ENCODE measurements around the gene SDCCAG8.

Gene SDCCAG8

GRCh38 chr1:243397613-243398321 is 141.9 kb downstream of the SDCCAG8 start:
- H3K4me1 ChIP-seq = peaks cover 4% of the 10 kb centered on the region; the same call in 1 of the 2 replicates
- no peaks in the 10 kb centered on the region for H3K9me3 ChIP-seq
- DNase-seq = no peak
- H3K4me3 ChIP-seq (ENCODE audit: low read depth, low read length) = no peak overlapping the region
- H3K36me3 ChIP-seq = no peaks in the 10 kb centered on the region; the same call in 1 of the 2 replicates
- no peak for TF ChIP-seq CTCF (IDR thresholded peaks at IDR 0.05; ENCODE audit: low read depth, low read length)
- no peaks in the 10 kb centered on the region for H3K27me3 ChIP-seq

- Histone ChIP-seq H3K9me3 (no peaks in the 10 kb centered on the region), H3K36me3 (no peaks in the 10 kb centered on the region; the same call in 1 of the 2 replicates), H3K27me3 (no peaks in the 10 kb centered on the region), H3K4me1 (peaks cover 10% of the 10 kb centered on the region; the same call in 1 of the 2 replicates), H3K4me3 (ENCODE audit: low read depth, low read length) (no peak overlapping the region)
- no peak for TF ChIP-seq CTCF (IDR thresholded peaks at IDR 0.05; ENCODE audit: low read depth, low read length)
- DNase-seq = no peak
These were observed 143.8 kb downstream of the SDCCAG8 start for GRCh38 chr1:243399561-243400155.

DNA sequence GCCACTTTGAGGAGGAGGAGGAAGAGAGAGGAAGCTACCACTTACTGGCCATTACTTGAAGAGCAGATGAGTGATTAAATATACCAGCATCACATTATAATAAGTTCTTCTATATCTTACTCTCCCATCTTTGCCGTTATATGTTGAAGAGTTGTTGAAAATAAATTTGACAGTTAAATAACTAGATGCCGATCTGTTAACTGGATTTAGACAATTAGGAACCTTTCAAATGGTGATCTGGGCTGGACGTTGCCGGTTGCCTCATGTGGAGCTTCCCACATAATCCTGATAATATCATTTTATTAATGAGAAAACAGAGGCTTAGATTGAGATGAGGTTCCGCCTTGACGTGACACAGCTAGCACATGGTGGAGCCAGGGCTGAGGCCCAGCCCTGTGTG is 147.0 kb downstream of the SDCCAG8 start:
- no peaks in the 10 kb centered on the region; the same call in 1 of the 2 replicates for H3K36me3 ChIP-seq
- peak; percentile 40 for DNase-seq
- H3K27me3 ChIP-seq = no peaks in the 10 kb centered on the region
- TF ChIP-seq CTCF (IDR thresholded peaks at IDR 0.05; ENCODE audit: low read depth, low read length) = no peak
- no peak overlapping the region for H3K4me3 ChIP-seq (ENCODE audit: low read depth, low read length)
- peaks cover 10% of the 10 kb centered on the region; the same call in 1 of the 2 replicates for H3K4me1 ChIP-seq
- H3K9me3 ChIP-seq = no peaks in the 10 kb centered on the region

GRCh38 chr1:243406424-243406823 is 150.6 kb downstream of the SDCCAG8 start:
- TF ChIP-seq CTCF (IDR thresholded peaks at IDR 0.05; ENCODE audit: low read depth, low read length) = no peak
- H3K4me3 ChIP-seq (ENCODE audit: low read depth, low read length) = no peak overlapping the region
- H3K9me3 ChIP-seq = no peaks in the 10 kb centered on the region
- peaks cover 10% of the 10 kb centered on the region; the same call in 1 of the 2 replicates for H3K4me1 ChIP-seq
- H3K27me3 ChIP-seq = no peaks in the 10 kb centered on the region
- no peaks in the 10 kb centered on the region for H3K36me3 ChIP-seq
- DNase-seq = no peak

DNA sequence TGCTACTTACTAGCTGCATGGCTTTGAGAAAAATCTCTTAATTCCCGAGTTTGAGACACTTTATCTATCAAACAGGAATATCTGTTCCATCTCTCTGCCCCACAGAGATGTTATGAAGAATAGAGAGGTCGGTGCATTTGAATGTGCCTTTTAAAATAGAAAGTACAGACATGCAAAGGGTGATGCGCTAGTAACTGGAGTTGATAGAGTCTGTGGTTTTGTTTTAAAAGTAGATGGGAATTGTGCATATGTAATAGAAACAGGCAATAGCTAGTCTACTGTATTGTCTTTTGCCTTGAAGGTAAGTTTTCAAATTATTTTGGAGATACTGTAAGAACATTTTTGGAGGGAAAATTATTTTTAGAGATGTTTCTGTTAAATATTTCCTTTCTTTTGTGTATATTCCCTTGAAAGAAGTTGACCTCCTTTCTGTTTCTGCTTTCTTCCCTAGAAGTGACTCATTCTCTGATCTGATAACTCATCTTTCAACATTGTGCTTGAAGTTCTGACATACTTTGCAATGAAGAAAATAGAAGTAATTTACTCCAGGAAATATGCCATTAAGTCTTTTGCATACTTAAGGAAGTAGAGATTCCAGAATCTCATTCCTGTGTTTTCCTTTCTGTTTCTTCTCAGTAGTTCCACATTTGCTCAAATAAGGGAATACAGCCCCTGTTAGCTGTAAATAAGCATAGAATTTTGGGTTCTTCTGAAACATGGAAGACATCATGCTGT is 151.6 kb downstream of the SDCCAG8 start:
- Histone ChIP-seq H3K36me3 (no peaks in the 10 kb centered on the region), H3K4me3 (ENCODE audit: low read depth, low read length) (no peak overlapping the region), H3K4me1 (peaks cover 9% of the 10 kb centered on the region; the same call in 1 of the 2 replicates), H3K27me3 (no peaks in the 10 kb centered on the region), H3K9me3 (no peaks in the 10 kb centered on the region)
- no peak for DNase-seq
- TF ChIP-seq CTCF (IDR thresholded peaks at IDR 0.05; ENCODE audit: low read depth, low read length) = no peak

All from BE2C (cell line).